Midbrain (tissue), 1 donor: ENCODE measurements around the gene CYP24A1.

Experiments used
- DNase-seq: peaks from one replicate; lab custom pipeline; 2025; lab: John Stamatoyannopoulos, UW

Gene CYP24A1

GRCh38 chr20:54156981-54157835 is 16.6 kb downstream of the CYP24A1 start:
- DNase-seq = no peak

GRCh38 chr20:54156522-54156921 is 17.3 kb downstream of the CYP24A1 start:
- DNase-seq = no peak

GRCh38 chr20:54155736-54156317 is 18.0 kb downstream of the CYP24A1 start:
- DNase-seq = no peak

GRCh38 chr20:54154439-54154838 is 19.3 kb downstream of the CYP24A1 start:
- no peak for DNase-seq

DNA sequence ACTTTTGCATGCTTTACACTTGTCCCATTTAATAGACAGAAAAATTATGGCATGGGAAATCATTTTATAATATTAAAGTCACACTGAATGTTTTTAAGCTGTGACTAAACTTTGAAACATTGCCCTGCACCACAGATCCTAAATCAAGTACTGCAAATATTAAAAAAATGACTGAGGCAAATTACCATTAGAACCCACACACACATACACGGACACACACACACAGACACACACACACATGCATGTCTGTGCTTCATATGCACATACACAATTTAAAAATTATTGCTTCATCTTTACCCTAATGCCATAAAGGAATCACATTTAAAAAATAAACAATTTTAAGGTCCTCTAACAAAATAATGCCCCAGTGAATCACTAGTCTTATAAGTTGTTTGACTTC is 19.9 kb downstream of the CYP24A1 start:
- DNase-seq = no peak

- no peak for DNase-seq
Measured at GRCh38 chr20:54153041-54153327, 20.8 kb downstream of the CYP24A1 start.

GRCh38 chr20:54152227-54153040 is 21.4 kb downstream of the CYP24A1 start:
- DNase-seq = no peak

DNA sequence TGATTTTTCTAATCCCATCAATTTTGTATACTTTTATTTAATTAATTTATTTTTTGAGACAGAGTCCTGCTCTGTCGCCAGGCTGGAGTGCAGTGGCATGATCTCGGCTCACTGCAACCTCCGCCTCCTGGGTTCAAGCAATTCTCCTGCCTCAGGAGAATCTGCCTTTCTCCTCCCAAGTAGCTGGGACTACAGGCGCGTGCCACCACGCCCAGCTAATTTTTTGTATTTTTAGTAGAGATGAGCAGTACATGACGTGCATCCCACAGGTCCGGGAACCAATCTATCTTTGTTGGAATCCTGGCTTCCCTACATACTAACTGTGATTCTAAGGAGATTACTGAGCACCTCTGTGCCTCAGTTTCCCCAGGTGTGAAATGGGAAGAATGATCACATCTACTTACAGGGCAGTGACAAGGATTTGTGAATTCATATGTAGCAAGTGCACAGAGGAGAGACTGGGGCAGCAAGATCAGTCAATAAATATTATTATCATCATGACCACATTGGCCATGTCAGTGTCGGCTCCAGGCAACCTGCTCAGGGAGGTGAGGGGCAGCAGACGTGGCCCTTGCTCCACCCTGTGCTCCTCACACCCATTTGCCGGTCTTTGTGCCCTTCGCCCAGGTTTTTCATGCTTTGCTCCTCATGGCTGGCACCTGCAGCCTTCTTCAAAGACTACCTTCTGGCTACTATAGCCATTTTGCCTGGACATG is 22.1 kb downstream of the CYP24A1 start:
- no peak for DNase-seq

GRCh38 chr20:54151075-54151439 is 22.7 kb downstream of the CYP24A1 start:
- no peak for DNase-seq

DNA sequence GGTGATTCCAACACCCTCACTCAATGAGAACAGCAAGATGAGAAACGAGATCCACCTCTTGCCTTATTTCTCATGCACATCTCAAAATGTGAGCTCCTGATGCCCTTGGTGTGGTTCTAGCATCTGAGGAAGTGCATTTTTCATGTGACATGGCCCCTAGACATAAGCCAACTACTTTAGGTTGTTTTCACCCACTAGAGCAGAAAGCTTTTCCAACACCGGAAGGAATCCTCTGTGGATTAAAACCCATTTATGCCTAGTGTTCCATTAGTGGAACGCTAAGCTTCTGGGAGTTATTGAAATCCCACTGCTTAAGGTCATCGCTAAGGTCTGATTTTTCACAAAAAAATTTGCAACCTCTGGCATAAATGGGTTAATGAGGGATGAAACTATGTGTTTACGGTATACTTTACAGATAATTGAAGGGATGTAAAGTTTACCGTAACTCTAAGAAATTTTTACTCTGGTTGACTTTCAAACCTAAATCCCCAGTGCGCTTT is 24.0 kb downstream of the CYP24A1 start:
- DNase-seq = no peak

DNA sequence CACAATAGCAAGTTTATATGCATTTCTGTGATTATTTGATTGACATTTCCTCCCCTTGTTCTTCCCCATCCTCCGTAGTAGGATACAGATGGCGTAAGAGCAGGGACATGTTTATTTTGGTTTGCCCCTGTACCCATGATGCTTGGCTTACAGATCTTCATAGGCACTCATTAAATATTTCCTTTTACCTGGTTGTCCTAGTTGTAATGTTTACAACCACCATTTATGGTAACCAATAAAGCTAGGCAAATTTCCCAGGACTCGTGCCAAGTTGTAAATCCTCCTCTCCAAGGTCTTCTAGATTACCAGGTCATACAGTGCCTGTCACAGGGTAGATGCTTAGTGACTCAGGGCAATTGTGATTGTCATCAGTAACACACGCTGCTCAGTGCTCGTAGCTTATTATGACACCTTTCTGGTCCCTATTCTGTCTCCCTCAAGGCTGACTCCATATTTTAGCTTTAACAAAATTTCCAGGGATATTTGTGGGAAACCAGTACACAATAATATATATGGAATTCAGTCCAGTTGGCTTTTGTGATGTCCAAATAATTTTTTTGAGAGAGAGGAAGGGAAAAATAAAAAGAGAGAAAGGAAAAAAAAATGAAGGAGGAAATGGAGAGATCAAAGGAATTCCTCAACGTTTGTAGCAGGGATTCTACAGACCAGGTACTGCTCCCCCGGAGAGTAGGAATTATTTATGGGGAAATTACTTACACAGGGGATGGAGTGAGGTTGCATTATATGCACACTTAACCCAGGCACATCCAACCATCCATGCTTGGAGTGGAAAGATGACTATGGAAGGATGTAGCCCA is 24.6 kb downstream of the CYP24A1 start:
- DNase-seq = no peak

DNA sequence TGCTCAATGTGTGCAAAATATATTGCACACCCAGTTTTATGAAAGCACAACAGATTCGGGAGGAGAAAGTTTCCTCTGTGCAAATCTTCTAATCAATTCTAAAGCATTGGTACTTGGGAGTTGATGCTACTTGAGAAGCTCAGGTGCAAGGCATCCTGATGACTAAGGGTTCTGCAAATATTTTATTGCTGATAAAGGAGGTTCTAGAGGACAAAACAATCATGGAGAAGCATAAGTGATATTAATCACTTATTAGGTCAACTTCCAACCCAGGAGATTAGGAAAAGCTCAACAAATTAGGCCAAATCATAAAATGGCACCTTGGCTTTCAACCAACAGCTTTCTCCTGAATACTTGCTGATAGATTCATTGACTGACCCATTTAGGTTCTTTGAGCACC is 27.1 kb downstream of the CYP24A1 start:
- DNase-seq = no peak

DNA sequence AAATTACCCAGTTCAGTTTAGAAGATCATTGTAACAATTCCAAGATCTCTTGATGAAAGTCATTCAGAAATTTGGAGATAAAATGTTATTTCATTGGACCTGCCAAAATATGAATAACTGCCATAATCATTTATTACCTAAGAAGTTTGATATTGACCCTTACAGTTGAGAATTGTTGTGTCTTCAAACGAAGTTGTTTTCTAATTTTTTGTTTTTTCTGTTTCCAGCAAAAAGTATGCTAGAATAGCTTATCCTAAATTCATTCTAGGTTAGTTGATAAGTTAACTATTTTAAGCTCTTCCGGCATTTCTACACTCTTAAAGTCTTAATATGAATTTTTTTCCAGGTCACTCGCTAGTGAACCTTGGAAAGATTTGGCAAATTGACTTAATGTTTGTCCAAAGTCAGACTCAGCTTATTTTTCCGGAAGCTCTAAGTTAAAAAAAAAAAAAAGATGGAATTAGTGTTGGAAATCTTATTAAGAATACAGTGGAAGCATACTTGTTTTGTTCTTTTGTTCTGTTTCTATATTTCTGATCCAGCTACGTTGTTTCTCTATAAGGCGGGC is 28.9 kb downstream of the CYP24A1 start:
- DNase-seq = no peak

- DNase-seq = no peak
Measured at GRCh38 chr20:54140927-54141566, 32.7 kb downstream of the CYP24A1 start.

- DNase-seq = no peak
Measured at GRCh38 chr20:54140486-54140885, 33.3 kb downstream of the CYP24A1 start.

GRCh38 chr20:54140067-54140466 is 33.7 kb downstream of the CYP24A1 start:
- DNase-seq = no peak

DNA sequence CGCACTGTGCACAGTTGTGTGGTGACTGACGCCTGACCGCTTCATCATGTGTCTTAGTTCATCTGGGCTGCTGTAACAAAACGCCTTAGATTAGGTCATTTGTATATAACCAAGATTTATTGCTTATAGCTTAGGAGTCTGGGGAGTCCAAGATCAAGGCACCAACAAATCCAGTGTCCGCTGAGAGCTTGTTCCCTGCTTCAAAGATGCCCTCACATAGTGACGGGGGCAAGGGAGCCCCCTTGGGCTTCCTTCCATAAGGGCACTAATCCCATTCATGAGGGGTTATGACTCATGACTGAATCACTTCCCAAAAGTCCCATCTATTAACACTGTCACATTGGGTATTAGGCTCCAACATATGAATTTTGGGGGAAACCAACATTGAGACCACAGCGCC is 34.6 kb downstream of the CYP24A1 start:
- no peak for DNase-seq

GRCh38 chr20:54138427-54138826 is 35.4 kb downstream of the CYP24A1 start:
- DNase-seq = no peak

GRCh38 chr20:54137115-54137514 is 36.7 kb downstream of the CYP24A1 start:
- no peak for DNase-seq

DNA sequence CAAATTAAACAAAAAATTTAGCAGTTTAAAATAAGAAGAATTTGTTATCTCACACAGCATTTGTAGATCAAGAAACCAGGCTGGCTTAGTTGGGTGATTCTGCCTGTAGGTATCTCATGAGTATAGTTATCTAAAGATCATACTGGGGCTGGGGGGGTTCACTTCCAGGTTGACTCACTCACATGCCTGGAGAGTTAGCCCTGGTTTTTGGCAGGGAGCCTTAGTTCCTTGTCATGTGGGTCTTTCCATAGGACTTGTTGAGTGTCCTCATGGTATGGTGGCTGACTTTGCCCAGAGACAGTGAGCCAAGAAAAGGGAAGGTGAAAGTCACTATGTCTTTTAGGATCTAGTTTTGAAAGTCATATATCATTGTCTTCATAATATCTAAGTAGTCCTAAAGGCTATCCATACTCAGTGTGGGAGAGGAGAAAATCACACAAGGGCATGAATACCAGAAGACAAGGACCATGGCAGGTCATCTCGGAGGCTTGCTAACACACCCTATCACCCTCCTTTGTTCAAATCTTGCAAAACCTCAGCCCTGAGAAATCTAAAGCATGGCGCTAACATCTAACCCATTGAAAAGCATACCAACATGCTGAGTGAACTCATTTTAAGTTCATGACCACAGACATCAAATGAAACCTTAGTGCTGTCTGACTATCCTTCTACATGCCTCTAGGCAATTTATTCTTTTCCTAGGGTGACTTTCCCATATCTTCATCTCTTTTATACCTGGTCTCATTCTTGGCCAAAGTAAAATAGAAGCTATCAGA is 39.2 kb downstream of the CYP24A1 start:
- DNase-seq = no peak
